K562 treated with DMSO at 1 percent for 24 hours (cell line): ENCODE data around the gene ATRX. TPM values are rescaled to one million over a fixed set of nuclear protein-coding genes. Genes with fewer than 3 reads are reported as not detected.

Source experiments
- total RNA-seq: library from RNA; unstranded; fragments of 300-600 nt; gene quantifications from 2 replicates; pipeline ENCODE4 v1.2.3, GENCODE V29; 2022; ENCODE audit warnings: low read depth; ENCODE audit not compliant: insufficient read depth

ATRX gene
- total RNA-seq = 7.9 and 8.5 TPM in 2 replicates

DNA sequence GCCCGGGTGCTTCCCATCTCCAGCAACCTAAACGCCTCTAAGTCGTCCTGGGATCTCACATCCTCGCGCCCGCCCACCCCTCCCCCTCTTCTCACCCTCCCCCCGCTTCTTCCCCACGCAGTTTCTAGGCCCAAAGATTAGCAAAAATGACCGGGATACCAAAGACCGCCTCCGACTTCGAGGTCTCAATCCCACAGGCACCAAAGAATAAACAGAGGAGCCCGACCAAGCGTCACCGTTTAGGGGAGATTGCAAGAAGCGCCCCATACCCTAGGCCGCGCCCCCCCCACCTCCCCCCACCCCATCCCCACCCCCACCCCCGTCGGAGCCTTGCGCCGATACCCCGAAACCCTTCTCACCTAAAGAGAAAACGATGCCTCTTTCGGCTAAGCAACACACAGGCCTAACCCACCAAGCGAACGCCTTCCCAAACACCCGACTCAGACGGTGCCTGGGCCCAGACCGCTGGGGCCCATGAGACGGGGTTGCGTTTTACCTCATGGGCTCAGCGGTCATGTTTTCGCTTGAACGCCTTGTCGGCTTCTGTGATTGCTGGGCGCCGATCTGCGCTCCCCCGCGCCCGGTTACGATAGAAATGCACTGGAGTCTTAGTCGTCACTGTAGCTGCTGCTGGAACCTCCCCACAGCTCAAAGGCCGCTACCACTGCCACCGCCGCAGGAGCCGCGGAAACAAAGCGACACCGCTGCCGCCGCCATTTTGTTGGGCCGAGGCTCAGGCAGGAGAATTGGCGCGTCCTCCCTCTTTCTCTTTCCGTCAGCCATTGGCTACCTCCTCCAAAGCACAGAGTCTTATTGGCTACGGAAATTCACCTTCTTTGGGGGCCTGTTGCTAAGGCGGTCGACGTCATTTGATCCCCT, at the start of gene ATRX:
Gene ATRX (minus strand): TSS at position 731 of the 879 bp plus-strand sequence. CDS start 215 bp downstream, at position 516.

Other genes starting within 250 kb of the ATRX start
- 20.4 and 20.8 TPM in 2 replicates for gene MAGT1, start 109.2 kb upstream of the ATRX start, total RNA-seq
- gene COX7B, start 113.3 kb upstream of the ATRX start, total RNA-seq = 455 and 471 TPM in 2 replicates
- gene ATP7A, start 124.5 kb upstream of the ATRX start, total RNA-seq = 3.2 and 3.8 TPM in 2 replicates
- gene PGAM4, start 183.4 kb upstream of the ATRX start, total RNA-seq = not detected in 2 replicates